HCT116 (cell line): Measurements from ENCODE around the gene LCOR.

ENCODE experiments used
- CEBPB ChIP-seq: IDR thresholded peaks from 2 replicates; pipeline ENCODE4 v1.6.1; 2012; ENCODE audit warnings: low read depth
- EGR1 ChIP-seq: IDR thresholded peaks from 2 replicates; pipeline ENCODE4 v1.6.1; 2012; ENCODE audit warnings: low read depth
- ELF1 ChIP-seq: IDR thresholded peaks from 2 replicates; pipeline ENCODE4 v1.6.1; 2012; ENCODE audit warnings: low read depth, borderline replicate concordance
- EZH2 ChIP-seq: fragments of 200-600 bp; sonication (generic); IDR thresholded peaks from 2 replicates; pipeline ENCODE4 v1.6.1; 2017; ENCODE audit warnings: antibody characterized with exemption, mixed run types
- POLR2AphosphoS5 ChIP-seq: IDR thresholded peaks from 2 replicates; pipeline ENCODE4 v1.6.1; 2011; ENCODE audit warnings: mild to moderate bottlenecking, low read depth, low read length, moderate library complexity
- TF ChIP-seq, protein P1 (sequence below), 3 experiments: fragments of 200-600 bp in 1 of 3; sonication (generic) in 1 of 3; IDR thresholded peaks in 2 of 3; conservative IDR thresholded peaks in 1 of 3; 2 replicates each; pipeline ENCODE4 v1.5.1; 2012 to 2017; ENCODE audit warnings: low read depth in 2 of 3, low read length in 2 of 3, antibody characterized with exemption in 1 of 3, borderline replicate concordance in 1 of 3, control low read depth in 1 of 3, mild to moderate bottlenecking in 1 of 3, mixed read lengths in 1 of 3, mixed run types in 1 of 3, moderate library complexity in 1 of 3; ENCODE audit not compliant: insufficient read depth in 1 of 3

GRCh38 chr10:97030894-97031293, 198.8 kb downstream of the LCOR start:
- no peak for TF ChIP-seq EZH2
- TF ChIP-seq, protein P1, sequence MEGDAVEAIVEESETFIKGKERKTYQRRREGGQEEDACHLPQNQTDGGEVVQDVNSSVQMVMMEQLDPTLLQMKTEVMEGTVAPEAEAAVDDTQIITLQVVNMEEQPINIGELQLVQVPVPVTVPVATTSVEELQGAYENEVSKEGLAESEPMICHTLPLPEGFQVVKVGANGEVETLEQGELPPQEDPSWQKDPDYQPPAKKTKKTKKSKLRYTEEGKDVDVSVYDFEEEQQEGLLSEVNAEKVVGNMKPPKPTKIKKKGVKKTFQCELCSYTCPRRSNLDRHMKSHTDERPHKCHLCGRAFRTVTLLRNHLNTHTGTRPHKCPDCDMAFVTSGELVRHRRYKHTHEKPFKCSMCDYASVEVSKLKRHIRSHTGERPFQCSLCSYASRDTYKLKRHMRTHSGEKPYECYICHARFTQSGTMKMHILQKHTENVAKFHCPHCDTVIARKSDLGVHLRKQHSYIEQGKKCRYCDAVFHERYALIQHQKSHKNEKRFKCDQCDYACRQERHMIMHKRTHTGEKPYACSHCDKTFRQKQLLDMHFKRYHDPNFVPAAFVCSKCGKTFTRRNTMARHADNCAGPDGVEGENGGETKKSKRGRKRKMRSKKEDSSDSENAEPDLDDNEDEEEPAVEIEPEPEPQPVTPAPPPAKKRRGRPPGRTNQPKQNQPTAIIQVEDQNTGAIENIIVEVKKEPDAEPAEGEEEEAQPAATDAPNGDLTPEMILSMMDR (IDR thresholded peaks at IDR 0.05 in 2 of 3, conservative IDR thresholded peaks at IDR 0.05 in 1 of 3; ENCODE audit: borderline replicate concordance in 1 of 3, insufficient read depth in 1 of 3, low read depth in 2 of 3, low read length in 2 of 3) = no peak
- TF ChIP-seq EGR1 = no peak
- TF ChIP-seq CEBPB = no peak
- TF ChIP-seq POLR2AphosphoS5 = no peak
- TF ChIP-seq ELF1 = no peak
